ACC112 (cell line): ENCODE data around the gene CTU2.

ENCODE experiments used
- H2AFZ ChIP-seq: fragments of 200-600 bp; sonication (generic); one replicate; pipeline ENCODE4 v1.6.0; 2017; ENCODE audit warnings: antibody characterized with exemption, low read length; ENCODE audit not compliant: unreplicated experiment
- H3K27ac ChIP-seq: fragments of 200-600 bp; sonication (generic); 2 replicates; pipeline ENCODE4 v1.5.1; 2014; ENCODE audit warnings: low read depth, mild to moderate bottlenecking, antibody characterized with exemption, low read length, moderate library complexity
- H3K27me3 ChIP-seq: fragments of 200-600 bp; sonication (generic); 2 replicates; pipeline ENCODE4 v1.6.1; 2014; ENCODE audit warnings: mild to moderate bottlenecking, antibody characterized with exemption, low read length, moderate library complexity, mixed read lengths; ENCODE audit not compliant: insufficient read depth
- H3K36me3 ChIP-seq: fragments of 200-600 bp; sonication (generic); 2 replicates; pipeline ENCODE4 v1.6.1; 2016; ENCODE audit warnings: mild to moderate bottlenecking, antibody characterized with exemption, low read length, moderate library complexity, mixed read lengths; ENCODE audit not compliant: insufficient read depth
- H3K4me1 ChIP-seq: fragments of 200-600 bp; sonication (generic); one replicate; pipeline ENCODE4 v1.6.1; 2016; ENCODE audit warnings: low read length, mixed read lengths; ENCODE audit not compliant: insufficient read depth, unreplicated experiment, control insufficient read depth
- H3K4me3 ChIP-seq: fragments of 200-600 bp; sonication (generic); 2 replicates; pipeline ENCODE4 v1.5.1; 2014; ENCODE audit warnings: mild to moderate bottlenecking, low read depth, low read length
- H3K79me2 ChIP-seq: fragments of 200-600 bp; sonication (generic); one replicate; pipeline ENCODE4 v1.6.0; 2016; ENCODE audit warnings: low read length; ENCODE audit not compliant: control insufficient read depth, unreplicated experiment, insufficient read depth

Gene CTU2

GRCh38 chr16:88739977-88740726 is 33.8 kb downstream of the CTU2 start:
- no peaks in the 10 kb centered on the region for H3K4me1 ChIP-seq
- H2AFZ ChIP-seq: no peak overlapping the region
- H3K36me3 ChIP-seq: no peaks in the 10 kb centered on the region
- no peak overlapping the region for H3K27ac ChIP-seq
- H3K4me3 ChIP-seq: no peak overlapping the region
- no peaks in the 10 kb centered on the region for H3K27me3 ChIP-seq
- H3K79me2 ChIP-seq: peaks cover 9% of the 10 kb centered on the region

GRCh38 chr16:88740727-88741055 is 34.4 kb downstream of the CTU2 start:
- no peak overlapping the region for H3K27ac ChIP-seq
- H3K79me2 ChIP-seq: peaks cover 9% of the 10 kb centered on the region
- H2AFZ ChIP-seq: no peak overlapping the region
- no peaks in the 10 kb centered on the region for H3K36me3 ChIP-seq
- no peaks in the 10 kb centered on the region for H3K4me1 ChIP-seq
- H3K27me3 ChIP-seq: no peaks in the 10 kb centered on the region
- H3K4me3 ChIP-seq: no peak overlapping the region

GRCh38 chr16:88741368-88741767 is 35.1 kb downstream of the CTU2 start:
- Histone ChIP-seq H3K27ac (no peak overlapping the region), H3K4me3 (no peak overlapping the region), H3K27me3 (no peaks in the 10 kb centered on the region), H3K36me3 (no peaks in the 10 kb centered on the region), H3K79me2 (peaks cover 9% of the 10 kb centered on the region), H3K4me1 (peaks cover 4% of the 10 kb centered on the region), H2AFZ (no peak overlapping the region)

DNA sequence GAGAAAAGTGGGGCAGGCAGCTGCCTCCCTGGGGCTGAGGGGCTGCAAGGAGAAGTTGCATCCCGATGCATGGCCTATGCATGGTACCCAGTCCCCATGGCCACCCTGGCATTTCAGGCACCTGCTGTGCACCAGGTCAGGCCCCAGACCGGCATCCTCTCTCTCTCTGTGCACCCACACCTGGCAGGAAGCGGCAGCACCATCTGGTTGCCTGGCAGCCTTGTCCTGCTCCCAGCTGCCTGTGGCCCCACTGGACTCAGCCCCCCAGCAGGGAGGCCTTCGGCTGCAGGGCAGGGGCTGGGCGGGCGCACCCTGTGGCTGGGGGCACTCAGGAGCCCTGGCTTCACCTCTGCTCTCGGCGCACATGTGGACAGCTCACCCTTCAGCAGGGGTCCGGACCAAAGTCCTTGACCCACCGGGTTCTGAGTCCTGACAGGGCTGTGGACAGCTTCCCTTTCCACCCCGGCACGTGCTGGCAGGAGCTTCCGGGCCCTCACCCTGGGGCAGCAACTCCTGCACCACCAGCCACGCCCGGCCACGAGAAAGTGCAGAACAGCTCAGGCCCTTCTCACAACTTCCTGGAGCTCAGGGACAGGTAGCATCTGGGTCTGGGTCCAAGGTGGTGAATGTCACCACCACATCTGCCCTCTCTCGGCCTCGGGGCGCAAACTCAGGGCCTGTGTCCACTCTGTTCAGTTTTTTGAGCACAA is 36.7 kb downstream of the CTU2 start:
- no peaks in the 10 kb centered on the region for H3K36me3 ChIP-seq
- peaks cover 4% of the 10 kb centered on the region for H3K4me1 ChIP-seq
- no peaks in the 10 kb centered on the region for H3K27me3 ChIP-seq
- H3K4me3 ChIP-seq: no peak overlapping the region
- peaks cover 4% of the 10 kb centered on the region for H3K79me2 ChIP-seq
- no peak overlapping the region for H2AFZ ChIP-seq
- H3K27ac ChIP-seq: no peak overlapping the region

- Histone ChIP-seq H3K27me3 (no peaks in the 10 kb centered on the region), H3K4me3 (no peak overlapping the region), H3K36me3 (no peaks in the 10 kb centered on the region), H3K79me2 (peaks cover 7% of the 10 kb centered on the region), H3K27ac (no peak overlapping the region), H3K4me1 (peaks cover 4% of the 10 kb centered on the region), H2AFZ (no peak overlapping the region)
Observed at GRCh38 chr16:88743693-88744576, 37.6 kb downstream of the CTU2 start.

GRCh38 chr16:88744577-88745521 is 38.5 kb downstream of the CTU2 start:
- Histone ChIP-seq H3K36me3 (no peaks in the 10 kb centered on the region), H3K79me2 (peaks cover 11% of the 10 kb centered on the region), H3K27me3 (no peaks in the 10 kb centered on the region), H2AFZ (no peak overlapping the region), H3K27ac (no peak overlapping the region), H3K4me1 (peaks cover 4% of the 10 kb centered on the region), H3K4me3 (no peak overlapping the region)

DNA sequence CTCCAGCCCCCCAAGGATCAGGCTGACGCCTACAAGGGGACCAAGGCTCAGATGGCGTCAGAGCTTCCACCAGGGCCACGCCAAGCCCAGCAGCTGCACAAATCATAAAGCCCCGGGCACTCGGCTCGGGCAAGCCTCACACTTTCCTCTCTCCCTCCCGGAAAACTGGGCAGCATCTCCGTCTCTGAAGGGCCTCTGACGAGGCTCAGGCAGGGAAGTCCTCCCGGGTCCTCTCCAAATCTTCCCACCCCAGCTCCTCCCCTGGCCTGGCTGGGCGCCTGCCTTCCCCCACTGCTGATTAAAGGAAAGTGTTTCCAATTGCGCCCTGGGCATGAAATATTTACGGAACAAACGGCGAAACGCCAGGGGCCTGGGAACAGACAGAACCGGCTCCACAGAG is 40.2 kb downstream of the CTU2 start:
- no peak overlapping the region for H3K27ac ChIP-seq
- no peaks in the 10 kb centered on the region for H3K27me3 ChIP-seq
- H2AFZ ChIP-seq: no peak overlapping the region
- peaks cover 23% of the 10 kb centered on the region for H3K79me2 ChIP-seq
- H3K4me3 ChIP-seq: no peak overlapping the region
- H3K4me1 ChIP-seq: peaks cover 4% of the 10 kb centered on the region
- no peaks in the 10 kb centered on the region for H3K36me3 ChIP-seq

DNA sequence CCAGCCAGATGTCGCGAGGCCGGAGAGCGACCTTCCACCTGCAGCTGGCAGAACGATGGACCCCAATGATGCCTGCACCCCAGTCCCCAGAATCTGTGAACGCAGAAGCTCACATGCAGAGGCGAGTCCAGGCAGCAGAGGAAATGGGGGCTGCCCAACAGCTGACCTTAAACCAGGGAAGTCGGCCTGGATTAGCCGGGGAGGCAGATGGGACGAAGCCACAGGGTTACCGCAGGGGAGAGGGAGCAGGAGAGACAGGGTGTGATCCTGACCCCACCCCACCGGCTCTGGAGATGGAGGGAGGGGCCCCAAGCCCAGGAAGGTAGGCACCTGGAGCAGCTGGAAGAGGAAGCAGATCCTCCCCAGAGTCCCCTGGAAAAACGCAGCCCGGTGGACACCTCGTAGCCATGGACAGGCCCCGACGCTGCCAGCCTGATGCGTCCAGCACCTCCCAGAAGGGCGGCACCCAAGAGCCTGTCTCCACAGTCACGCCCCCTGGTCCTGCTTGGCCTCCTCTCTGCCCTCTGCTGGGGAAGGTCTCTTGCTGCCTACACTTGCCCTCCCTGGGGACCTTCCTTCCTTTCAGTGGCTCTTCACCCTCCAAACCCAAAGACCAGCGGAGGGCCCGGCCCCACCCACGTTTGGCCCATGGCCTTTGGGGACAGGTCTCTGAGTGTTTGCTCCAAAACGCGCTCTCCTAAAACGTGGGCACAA is 41.4 kb downstream of the CTU2 start:
- Histone ChIP-seq H3K36me3 (0 out of 2 replicates have a peak, but pooled peaks cover 2% of the 10 kb centered on the region), H3K4me1 (peaks cover 4% of the 10 kb centered on the region), H3K27ac (no peak overlapping the region), H3K4me3 (no peak overlapping the region), H3K27me3 (no peaks in the 10 kb centered on the region), H2AFZ (no peak overlapping the region), H3K79me2 (peaks cover 29% of the 10 kb centered on the region)

DNA sequence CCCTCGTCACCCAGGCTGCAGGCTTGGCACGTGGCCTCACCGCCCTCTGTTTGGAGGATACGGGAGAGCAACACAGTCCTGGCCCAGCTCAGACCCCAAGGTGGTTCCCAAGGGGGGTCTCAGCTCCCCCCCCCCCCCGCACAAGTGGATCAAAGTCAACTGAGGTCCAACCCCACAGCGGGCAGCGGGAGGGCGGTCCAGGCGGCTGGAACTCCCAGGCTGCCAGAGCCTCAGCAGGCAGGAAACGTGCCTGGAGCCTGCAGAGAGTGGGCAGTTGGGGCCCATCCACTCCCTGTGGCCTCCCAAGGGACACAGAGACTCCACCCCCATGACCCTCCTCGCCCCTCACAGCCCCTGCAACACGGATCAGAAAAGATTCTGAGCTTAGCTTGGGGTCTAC is 42.1 kb downstream of the CTU2 start:
- H3K4me3 ChIP-seq: no peak overlapping the region
- no peak overlapping the region for H2AFZ ChIP-seq
- H3K27me3 ChIP-seq: no peaks in the 10 kb centered on the region
- H3K4me1 ChIP-seq: peaks cover 4% of the 10 kb centered on the region
- no peak overlapping the region for H3K27ac ChIP-seq
- 0 out of 2 replicates have a peak, but pooled peaks cover 2% of the 10 kb centered on the region for H3K36me3 ChIP-seq
- peaks cover 30% of the 10 kb centered on the region for H3K79me2 ChIP-seq
